WERI-Rb-1 (cell line): ENCODE measurements around the gene AP3S2.

Experiments used
- DNase-seq: peaks from one replicate; pipeline ENCODE4 v3.0.0-alpha.2; 2020
- H3K27ac ChIP-seq: fragments of 250-450 bp; sonication (Bioruptor Pico); 2 replicates; pipeline ENCODE4 v1.5.1; 2020; ENCODE audit warnings: mild to moderate bottlenecking, moderate library complexity
- H3K27me3 ChIP-seq: fragments of 250-450 bp; sonication (Bioruptor Pico); 2 replicates; pipeline ENCODE4 v1.5.1; 2021; ENCODE audit warnings: mild to moderate bottlenecking, low read depth, moderate library complexity; ENCODE audit not compliant: insufficient read depth, severe bottlenecking
- H3K36me3 ChIP-seq: fragments of 250-450 bp; sonication (Bioruptor Pico); 2 replicates; pipeline ENCODE4 v1.5.1; 2020; ENCODE audit warnings: mild to moderate bottlenecking, moderate library complexity
- H3K4me3 ChIP-seq: 2 replicates; pipeline ENCODE4 v1.5.1; 2011; ENCODE audit warnings: low read depth, mild to moderate bottlenecking, control low read depth, low read length
- H3K9me3 ChIP-seq: fragments of 250-450 bp; sonication (Bioruptor Pico); 2 replicates; pipeline ENCODE4 v1.5.1; 2021; ENCODE audit warnings: mild to moderate bottlenecking, moderate library complexity; ENCODE audit not compliant: severe bottlenecking
- CTCF ChIP-seq: IDR thresholded peaks from 2 replicates; pipeline ENCODE4 v1.5.1; 2011; ENCODE audit warnings: low read depth, mild to moderate bottlenecking, control low read depth, inconsistent platforms, low read length

AP3S2 gene

GRCh38 chr15:89916660-89917059 is 22.9 kb upstream of the AP3S2 start:
- Histone ChIP-seq H3K27ac (no peak overlapping the region), H3K4me3 (no peak overlapping the region), H3K9me3 (no peaks in the 10 kb centered on the region), H3K36me3 (no peaks in the 10 kb centered on the region), H3K27me3 (no peaks in the 10 kb centered on the region)
- DNase-seq: no peak
- no peak for TF ChIP-seq CTCF

DNA sequence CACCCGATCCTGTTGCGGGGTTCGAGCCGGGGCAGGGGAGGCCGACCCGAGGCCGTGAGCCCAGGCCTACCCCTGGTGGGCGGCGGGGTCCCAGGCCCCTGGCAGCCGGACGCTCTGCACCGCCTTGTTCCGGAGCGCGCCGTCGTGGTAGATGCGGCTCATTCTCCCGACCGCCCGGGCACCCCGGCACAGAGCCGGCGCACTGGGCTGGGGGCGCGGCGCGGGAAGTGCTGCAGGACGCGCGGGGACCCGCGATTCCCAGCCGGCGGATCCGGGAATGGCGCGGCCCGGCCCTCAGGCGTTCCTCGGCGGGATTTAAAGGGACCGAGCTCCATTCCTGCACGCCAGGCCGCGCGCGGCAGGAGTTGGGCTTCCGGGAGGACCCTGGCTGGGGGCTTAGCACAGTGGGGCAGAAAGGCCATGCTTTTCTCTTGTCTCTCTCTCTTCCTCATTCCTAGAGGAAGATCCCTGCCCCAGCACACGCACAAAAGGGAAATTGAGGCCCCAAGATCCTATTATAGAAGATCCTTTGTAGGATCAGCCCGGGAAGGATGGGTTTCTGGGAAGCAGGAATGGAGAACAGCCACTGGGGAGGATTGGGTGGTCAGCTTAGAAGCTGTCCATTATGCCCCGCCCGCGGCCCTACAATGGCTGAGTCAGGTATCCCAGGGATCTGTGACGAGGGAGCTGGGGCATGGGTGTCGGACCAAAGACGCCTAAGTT is 19.0 kb upstream of the AP3S2 start, which contains the start of gene ARPIN:
TSS of gene ARPIN (minus strand) at position 279 of the 723 bp plus-strand sequence. CDS start at position 162, 117 bp downstream.
- Histone ChIP-seq H3K27me3 (no peaks in the 10 kb centered on the region), H3K36me3 (no peaks in the 10 kb centered on the region), H3K27ac (peak within 1 kb of the TSS; percentile 87), H3K4me3 (peak within 1 kb of the TSS; percentile 73), H3K9me3 (no peaks in the 10 kb centered on the region)
- peak; percentile 70 for DNase-seq
- TF ChIP-seq CTCF: no peak

- Histone ChIP-seq H3K36me3 (no peaks in the 10 kb centered on the region), H3K27ac (peak overlapping the region; percentile 87), H3K9me3 (no peaks in the 10 kb centered on the region), H3K27me3 (no peaks in the 10 kb centered on the region), H3K4me3 (peak overlapping the region; percentile 73)
- no peak for TF ChIP-seq CTCF
- peak; percentile 64 for DNase-seq
Measured at GRCh38 chr15:89912145-89912673, 18.4 kb upstream of the AP3S2 start.

- Histone ChIP-seq H3K4me3 (no peak overlapping the region), H3K27me3 (no peaks in the 10 kb centered on the region), H3K36me3 (no peaks in the 10 kb centered on the region), H3K27ac (no peak overlapping the region), H3K9me3 (no peaks in the 10 kb centered on the region)
- no peak for TF ChIP-seq CTCF
- DNase-seq: no peak
Measured at GRCh38 chr15:89910891-89911626, 17.3 kb upstream of the AP3S2 start.

DNA sequence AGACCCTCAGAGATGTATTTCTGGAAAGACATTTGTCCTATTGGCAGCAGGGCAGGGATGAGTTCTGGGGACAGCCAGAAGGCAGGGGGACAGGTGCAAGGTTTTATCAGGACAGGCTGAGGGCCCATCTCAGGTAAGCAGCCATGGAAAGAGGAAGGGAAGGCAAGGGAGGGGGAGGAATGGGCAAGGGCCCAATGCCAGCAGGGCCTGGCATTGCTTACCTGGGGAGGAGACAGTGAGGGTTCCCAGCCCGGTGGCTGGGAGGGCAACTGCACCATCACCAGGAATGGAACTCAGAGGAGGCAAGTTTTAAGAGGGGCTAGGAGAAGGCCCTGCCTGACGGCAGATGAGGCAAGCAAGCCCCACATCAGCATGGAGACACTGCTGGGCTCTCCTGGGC is 15.8 kb upstream of the AP3S2 start:
- DNase-seq: no peak
- no peaks in the 10 kb centered on the region for H3K36me3 ChIP-seq
- no peak overlapping the region for H3K27ac ChIP-seq
- H3K9me3 ChIP-seq: no peaks in the 10 kb centered on the region
- no peak overlapping the region for H3K4me3 ChIP-seq
- no peaks in the 10 kb centered on the region for H3K27me3 ChIP-seq
- TF ChIP-seq CTCF: no peak
